NCI-H2029 (cell line): Measurements from ENCODE around the gene GSE1.
A peak's percentile ranks its signal among the peaks of the same experiment; 100 is the strongest.

Experiments used
- DNase-seq: peaks from one replicate; lab custom pipeline; 2025; lab: John Stamatoyannopoulos, UW

The GSE1 gene

DNA sequence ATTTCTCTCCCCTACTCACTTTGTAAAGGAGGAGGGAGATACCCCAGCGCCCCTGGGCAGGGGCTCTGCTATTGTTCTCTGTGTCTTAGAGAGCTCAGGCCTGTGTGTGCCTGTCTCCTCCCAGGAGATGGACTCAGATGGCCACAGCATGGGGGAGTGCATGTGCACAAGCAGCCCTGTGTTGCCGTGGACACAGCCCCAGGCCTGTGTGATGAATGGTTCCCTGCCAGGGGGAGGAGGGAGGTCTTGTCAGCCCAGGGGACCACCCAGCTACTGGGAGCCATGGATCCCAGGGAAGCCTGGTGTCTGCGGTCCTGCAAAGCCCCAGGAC is 49.3 kb downstream of the GSE1 start:
- no peak for DNase-seq

DNA sequence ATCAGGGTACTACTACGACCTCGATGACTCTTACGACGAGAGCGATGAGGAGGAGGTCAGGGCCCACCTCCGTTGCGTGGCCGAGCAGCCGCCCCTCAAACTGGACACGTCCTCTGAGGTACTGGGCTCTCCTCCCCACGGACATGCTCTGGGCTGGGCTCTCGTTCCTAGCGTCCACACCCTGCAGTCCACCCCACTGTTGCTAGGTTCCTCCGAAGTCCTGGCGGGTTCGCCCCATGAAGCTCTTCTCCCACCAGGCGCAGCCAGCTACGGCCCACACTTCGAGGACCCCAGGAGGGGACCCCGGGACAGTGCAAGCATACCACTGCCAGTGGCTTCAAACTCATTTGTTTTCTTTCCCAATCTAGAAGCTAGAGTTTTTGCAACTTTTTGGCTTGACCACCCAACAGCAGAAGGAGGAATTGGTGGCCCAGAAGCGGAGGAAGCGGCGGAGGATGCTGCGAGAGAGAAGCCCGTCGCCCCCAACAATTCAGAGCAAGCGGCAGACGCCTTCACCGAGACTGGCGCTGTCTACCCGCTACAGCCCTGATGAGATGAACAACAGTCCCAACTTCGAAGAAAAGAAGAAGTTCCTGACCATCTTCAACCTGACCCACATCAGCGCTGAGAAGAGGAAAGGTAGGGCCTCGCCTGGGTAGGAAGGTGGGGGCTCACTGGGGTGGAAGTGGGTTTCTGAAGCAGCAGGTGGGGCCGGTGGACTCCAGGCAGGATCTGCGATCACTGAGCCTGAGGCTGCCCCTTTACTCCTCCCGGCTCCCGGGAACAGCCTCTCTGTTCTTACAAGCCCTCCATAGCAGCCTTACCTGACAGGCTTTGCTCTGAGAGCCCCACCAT is 50.1 kb downstream of the GSE1 start:
- no peak for DNase-seq

DNA sequence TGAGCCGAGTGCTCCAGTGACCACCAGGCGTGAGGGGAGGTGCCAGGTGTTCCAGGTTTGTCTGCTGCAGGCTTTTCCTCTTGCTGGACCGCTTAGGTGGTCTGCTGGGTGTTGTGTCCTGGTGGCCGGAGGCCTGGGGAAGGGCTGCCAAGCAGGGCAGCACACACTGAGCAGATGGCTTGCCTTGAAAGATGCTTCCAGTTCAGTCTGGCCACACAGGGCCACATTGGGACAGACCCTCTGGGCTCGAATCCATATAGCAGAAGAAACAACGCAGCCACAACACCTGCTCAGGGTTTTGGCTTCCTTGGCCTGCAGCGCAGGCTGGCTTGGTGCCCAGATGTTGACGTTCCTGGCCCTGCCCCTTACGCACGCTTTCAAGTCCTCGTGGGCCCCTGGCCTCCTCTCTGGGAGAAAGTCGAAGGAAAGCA is 50.8 kb downstream of the GSE1 start:
- peak; percentile 62 for DNase-seq

DNA sequence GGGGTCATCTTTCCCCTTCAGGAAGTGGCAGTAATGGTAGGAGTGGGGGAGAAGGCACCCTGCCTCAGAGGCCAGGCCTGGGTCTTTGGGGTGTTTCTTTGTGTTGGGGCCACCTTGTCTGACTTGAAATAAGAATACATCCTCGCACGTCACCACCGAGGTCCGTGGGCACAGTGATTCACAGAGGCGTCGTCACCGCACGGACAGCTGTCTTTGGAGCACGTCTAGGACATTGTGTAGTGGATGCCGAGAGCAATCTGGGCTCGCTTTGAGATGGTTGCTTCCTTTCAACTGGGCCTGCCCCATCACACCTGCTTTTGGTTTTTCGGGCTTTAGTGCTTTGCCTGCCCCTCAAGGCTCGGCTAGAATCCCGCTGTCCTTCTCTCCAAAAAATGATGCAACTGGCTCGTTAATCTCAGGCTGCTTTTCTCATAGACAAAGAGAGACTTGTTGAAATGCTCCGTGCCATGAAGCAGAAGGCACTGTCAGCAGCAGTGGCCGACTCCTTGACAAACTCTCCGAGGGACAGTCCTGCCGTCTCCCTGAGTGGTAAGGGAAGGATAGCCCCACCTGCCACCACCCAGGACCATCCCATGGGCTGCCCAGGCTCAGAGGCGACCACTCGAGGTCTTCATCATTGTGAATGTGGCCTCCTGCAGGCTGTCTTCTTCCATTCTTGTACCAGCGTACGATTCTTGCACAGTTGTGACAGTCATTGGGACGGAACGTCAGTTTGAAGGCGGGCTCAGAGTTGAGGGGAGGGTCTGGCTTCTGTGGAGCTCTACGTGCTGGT is 51.7 kb downstream of the GSE1 start:
- DNase-seq, result no peak

DNA sequence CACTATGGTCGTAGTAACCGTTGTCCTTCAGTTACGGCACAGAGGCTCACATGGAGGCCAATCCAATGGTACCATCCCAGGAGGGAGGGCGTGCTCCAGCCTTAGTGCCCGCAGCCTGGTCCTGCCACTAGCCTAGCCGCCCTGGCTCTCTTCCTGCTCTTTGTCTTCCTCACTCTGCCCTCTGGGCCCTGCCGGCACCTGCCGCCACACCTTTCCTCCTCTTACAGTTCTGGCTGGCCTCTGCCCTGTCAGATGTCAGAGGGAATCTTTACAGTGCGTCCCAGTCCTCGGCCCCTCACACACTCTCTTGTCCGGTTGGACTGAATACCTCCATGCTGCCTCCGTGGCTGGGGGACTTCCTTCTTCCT is 52.2 kb downstream of the GSE1 start:
- DNase-seq, result no peak

DNA sequence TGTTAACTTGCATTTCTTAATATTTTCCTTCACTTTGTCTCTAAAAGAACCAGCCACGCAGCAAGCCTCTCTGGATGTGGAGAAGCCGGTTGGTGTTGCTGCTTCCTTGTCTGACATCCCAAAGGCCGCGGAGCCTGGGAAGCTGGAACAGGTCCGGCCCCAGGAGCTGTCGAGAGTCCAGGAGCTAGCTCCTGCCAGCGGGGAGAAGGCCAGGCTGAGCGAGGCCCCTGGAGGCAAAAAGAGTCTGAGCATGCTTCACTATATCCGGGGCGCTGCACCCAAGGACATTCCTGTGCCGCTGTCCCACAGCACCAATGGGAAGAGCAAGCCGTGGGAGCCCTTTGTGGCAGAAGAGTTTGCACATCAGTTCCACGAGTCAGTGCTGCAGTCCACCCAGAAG is 52.8 kb downstream of the GSE1 start:
- no peak for DNase-seq

DNA sequence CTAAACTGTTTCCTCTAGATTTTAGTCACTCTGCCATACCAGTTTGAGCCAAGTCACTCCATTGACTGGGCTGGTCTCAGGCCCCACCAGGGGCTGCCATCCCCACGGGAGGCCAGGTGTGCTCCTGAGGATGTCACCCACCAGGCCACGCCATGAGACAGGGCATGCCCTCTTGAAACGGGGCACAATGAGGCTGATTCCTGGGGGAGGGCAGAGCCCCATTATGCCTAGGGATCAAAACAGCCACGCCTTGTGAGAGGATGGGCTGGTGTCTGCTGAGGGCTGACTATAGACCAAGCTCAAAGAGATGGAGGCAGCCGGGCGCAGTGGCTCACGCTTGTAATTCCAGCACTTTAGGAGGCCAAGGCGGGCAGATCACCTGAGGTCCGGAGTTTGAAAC is 54.1 kb downstream of the GSE1 start:
- DNase-seq, result no peak

DNA sequence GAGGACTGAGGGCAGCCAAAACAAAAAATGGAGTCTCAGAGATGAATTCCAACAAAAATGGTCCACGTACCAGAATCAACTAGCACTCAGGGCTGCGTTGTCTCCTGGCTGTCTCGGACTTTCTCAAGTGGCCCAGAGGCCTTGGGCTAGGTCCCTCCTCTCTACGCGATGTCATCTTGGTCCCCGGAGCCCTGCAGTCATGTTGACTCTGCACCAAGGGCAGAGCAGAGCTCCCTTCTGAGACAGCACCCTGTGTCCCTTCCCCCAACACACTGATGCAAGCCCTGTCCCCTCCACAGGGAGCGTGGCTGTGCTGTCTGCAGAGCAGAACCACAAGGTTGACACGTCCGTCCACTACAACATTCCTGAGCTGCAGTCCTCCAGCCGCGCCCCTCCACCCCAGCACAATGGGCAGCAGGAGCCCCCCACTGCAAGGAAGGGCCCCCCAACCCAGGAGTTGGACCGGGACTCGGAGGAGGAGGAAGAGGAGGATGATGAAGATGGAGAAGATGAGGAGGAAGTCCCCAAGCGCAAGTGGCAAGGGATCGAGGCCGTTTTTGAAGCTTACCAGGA is 54.8 kb downstream of the GSE1 start:
- no peak for DNase-seq

DNA sequence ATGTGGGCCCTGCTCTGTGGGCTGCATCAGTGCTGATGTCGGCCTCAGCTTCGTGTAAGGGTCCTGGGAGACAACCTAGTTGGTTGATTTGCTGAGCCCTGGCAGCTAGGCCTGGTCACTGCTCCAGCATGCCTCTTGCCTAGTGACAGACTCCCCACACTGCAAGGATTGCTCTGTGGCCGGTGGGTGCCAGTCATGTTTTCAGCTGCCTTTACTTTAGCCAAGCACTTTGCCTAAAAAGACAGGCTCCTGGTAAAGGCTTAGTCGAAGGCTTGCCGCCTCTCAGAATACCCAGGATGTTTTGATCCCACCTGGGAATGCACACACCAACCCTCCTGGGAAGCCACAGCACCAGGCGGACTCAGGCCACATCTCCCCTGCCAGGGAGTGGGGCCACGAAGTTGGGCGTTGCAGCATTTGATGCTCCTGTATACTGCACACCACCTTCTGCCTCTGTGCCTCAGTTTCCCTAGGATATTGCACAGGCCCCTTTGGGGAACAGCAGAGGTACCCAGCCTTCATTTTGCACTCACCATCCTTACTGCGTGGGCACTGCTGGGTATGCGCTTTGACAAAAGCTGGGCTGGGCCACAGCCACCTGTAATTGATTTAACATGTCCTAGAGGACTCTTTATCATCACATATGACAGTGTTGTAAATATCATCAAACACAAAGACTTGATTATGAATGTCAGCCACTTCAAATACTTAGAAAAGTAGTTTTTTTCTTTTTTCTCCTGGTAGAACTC is 55.7 kb downstream of the GSE1 start:
- no peak for DNase-seq

DNA sequence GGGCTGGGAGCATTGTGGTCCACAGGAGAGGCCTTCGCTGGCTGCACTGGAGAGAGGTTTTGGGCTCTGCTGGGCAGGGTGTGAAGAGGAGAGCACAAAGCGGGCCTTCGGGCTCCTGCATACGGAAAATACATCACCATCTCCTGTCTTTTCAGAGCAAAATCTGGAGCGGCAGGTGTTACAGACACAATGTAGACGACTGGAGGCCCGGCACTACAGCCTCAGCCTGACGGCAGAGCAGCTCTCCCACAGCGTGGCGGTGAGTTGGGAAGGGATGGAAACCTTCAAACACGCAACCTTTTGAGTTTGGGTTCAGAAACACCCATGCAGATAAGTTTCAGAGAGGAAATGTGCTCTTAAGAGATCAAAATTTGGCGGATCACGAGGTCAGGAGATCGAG is 57.7 kb downstream of the GSE1 start:
- DNase-seq, result no peak

DNA sequence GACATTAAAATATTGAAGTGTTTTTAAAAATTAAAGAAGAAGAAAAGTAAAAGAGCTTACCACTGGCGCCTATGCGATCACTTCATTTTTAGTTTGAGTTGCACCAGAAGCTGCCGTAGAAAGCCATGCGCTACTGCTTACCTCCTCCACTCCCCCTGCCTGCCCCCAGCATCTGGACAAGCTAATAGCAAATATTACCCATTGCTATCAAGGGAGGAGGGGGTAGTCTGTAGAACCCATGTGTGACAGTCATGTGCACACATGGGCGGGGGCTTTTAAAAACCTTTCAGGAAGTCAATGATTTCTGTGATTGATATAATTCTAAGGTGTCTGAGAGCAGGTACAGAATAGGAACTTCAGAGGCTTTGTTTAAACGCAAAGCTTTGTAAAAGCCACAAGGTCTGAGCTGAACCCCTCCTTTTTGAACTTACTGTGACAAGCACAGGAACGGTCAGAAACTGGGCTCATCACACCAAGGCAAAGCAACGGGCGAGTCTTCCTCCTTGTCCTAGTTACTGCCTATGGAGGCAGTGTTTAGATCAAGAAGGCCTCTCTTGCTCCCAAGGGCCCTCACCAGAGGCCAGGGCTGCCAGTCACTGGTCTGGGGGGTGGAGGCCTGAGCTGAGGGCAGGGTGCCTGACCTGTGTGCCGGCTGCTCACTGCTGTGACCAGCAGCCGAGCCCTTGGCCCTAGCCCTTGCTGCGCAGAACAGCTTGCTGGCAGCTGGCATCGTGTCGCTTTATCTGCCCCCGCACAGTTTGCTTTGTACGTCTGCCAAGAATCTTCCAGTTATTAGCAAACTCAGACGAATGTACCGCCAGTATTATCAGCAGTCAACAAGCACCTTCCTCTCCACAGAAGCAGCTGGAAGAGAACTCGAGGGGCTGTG is 60.7 kb downstream of the GSE1 start:
- DNase-seq, result peak; percentile 36

DNA sequence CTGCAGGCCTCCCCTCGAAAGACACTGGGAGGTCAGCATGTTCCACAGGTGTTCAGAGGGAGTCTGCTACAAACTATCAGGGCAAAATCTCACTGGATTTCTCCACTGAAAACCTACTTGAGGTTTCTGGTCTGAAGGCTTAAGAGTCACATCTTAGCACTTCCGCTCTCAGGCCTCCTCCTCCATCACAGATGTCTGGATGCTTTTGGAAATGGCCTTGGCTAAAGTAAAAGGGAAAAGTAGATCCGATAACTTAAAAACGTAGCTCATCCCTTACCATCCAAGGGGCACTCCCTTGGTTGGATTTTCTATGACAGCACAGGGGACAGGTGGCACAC is 61.3 kb downstream of the GSE1 start:
- no peak for DNase-seq

DNA sequence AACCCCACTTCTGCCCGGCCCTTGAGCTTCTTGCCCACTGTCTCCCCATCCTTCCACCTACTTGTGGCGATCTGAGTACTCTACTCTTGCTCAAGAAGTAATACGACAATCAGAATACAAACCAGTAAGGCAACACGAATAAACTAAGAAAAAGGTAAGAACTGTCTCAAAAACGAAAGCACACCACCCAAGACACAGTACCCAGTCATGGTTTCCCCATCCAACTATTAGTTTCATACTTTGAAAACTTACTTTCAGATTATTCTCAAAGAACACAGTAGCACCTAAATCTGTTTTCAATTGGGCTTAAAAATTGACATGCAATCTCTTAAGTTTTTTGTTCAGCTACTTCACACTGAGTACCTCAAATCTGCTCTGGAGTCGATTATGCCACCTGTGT is 61.7 kb downstream of the GSE1 start:
- no peak for DNase-seq

DNA sequence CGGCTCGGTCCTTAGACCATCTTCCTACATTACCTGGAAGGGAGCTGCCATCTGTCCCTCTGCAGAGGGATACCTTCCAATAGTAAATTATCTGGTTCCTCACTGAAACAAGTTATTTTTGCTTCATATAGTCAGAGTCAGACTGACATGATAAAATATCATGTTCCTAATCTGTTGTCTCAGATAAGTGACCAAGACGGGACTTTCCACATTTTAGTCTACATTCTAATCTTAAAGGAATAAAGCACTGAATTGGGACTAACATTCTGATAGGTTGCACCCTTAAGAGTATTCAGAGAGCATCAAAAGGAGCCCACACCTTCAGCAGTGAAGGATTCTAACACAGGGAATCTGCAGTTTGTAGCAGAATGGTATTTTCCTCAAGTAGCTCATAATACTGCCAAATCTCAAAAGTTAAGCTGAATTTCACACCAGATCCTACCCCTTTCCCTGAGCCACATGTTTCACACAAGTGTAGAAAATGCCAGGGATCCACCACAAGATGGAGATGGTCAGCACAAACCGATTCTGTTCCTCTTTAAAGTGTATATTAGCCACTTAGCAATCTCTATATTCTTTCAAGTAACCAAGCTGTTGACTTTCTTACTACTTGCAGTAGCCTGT is 62.2 kb downstream of the GSE1 start:
- no peak for DNase-seq

DNA sequence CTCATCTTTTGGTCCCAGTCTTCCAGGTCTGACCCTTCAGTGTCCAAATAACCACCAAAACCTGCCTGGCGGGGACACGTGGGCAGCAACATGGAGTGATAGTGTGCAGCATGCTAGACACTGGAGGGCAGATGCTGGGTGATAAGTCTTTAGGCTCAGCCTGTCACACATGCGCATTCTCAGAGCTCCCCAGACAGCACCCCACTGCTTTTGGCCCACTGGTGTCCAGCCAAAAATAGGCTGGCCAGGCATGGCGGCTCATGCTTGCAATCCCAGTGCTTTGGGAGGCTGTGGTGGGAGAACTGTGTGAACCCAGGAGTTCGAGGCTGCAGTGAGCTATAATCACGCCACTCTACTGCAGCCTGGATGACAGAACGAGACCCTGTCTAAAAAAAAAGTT is 63.3 kb downstream of the GSE1 start:
- DNase-seq, result no peak

DNA sequence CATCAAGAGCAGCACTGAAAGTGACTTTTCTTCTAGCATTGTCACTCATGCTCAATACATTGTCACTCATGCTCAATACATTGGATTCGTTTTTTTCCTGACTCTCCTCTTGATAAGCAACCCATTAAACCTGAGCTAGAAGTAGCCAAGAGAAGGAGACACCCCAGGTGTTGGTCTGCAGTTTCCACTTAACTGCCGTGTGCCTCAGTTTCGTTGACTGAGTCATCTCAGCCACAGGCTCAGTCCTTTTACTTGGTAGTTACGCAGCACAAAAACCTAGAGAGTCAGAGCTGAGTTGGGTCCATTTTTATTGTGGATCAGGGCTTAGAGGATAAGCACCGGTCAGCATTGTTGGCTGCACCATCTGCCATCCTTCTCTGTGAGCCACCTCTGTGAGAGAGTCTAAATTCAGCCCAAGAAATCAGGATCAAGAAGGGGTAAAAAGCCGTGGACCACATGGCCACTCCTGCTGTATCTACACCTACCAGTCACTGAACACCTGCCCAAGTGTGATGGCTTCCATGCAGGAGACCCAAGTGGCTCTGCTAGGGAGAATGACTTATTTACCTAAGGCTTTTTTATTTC is 64.4 kb downstream of the GSE1 start:
- no peak for DNase-seq

DNA sequence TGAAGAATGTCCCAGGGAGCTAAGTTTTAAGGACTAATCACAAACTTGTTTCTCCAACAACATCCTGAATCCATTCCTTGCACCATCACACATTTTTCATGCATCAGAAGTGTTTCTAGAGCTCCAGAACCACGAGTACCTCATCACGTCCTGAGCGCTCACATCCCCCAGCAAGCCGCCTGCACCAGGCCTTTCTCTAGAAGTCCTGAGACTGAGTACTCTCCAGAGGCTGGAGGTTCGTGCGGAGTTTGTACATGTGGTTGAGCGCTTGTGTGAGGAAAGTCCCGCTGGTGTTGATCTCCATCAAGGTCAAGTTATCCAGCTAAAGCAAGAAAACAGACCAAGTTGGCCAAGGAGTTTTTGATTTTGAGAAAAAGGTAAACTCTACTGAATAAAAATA is 64.9 kb downstream of the GSE1 start:
- no peak for DNase-seq

DNA sequence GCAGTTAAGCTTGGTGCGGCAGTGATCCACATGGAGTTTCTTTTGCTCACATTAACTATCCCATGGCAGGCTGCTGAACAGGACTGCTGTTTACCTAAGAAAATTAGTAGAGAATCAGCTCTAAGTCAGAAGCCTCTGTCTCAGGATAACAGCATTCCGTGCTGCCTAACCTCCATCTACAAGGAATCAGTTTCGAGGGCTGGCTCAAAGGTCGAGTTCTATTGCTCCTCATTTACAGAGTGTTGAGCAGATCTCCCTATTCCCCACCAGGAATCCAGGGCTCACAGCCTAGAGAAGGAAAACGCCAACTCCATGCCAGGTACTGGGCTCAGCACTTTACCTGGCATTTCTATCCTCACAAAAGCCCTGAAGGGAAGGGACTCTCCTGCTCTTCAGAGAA is 65.7 kb downstream of the GSE1 start:
- DNase-seq, result no peak

DNA sequence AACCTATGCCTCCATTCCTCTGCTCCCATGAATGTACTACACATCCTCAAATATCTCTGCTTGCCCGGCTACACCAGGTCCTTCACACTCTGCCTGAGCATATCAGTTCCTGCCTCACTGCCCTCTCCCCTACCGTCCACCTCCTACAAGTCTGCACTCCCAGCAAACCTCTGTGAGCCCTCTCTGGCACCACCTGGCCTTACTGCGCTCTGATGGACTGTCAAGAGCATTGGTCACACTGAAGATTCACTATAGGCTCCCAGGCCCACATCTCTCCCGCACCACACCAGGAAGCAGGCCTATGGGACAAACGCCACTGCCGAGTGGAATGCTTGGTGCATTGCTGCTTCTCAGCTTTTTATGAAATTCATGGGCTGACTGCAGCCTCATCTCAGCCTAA is 66.7 kb downstream of the GSE1 start:
- no peak for DNase-seq

DNA sequence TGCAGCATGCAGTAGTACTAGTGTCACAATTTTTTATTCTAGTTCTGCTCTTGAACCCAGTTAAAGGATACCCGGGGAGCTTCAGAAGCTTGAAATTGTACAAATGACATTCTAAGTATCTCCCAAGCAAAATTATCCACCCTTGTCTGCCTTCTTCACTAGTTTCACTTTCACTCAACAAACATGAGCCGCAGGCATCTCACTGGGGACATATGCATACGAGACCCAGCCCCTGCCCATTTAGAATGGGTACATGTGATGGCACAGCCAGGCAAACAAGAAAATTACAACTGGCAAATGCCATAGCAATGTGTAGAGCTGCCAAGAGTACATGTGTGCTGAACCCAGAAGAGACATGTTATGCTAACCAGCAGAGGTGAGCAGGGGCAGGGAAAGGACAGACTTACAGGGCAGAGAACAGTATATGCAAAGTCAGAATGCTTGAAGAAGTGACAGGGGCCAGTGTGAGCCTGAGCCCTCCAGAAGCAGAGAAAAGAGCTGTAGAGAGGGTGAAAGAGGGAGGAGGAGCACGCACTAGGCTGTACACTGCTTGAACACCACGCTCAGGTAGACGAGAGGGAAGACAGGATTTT is 67.3 kb downstream of the GSE1 start:
- no peak for DNase-seq
